K562 (cell line): Measurements from ENCODE around the gene DACT3. TPM values are rescaled to one million over a fixed set of nuclear protein-coding genes. Genes with fewer than 3 reads are reported as not detected.

Experiments used
- ARHGAP35 ChIP-seq: fragments of 450-650 bp; IDR thresholded peaks from 2 replicates; pipeline ENCODE4 v1.6.1; 2018; ENCODE audit not compliant: partially characterized antibody
- CREB3 ChIP-seq: fragments of 450-650 bp; conservative IDR thresholded peaks from 2 replicates; pipeline ENCODE4 v1.6.1; 2016; ENCODE audit warnings: missing genetic modification characterization, low read depth, mild to moderate bottlenecking, missing compliant biosample characterization, moderate library complexity
- CTCFL ChIP-seq: IDR thresholded peaks from 2 replicates; pipeline ENCODE4 v1.6.1; 2011; ENCODE audit warnings: borderline replicate concordance, low read depth, mild to moderate bottlenecking, moderate library complexity, low read length; ENCODE audit not compliant: insufficient read depth, poor library complexity, severe bottlenecking
- DDX20 ChIP-seq: fragments of 450-650 bp; IDR thresholded peaks from 2 replicates; pipeline ENCODE4 v1.6.1; 2016; ENCODE audit warnings: missing genetic modification characterization, low read depth, mild to moderate bottlenecking, missing compliant biosample characterization, moderate library complexity
- FOXJ2 ChIP-seq: fragments of 200-800 bp; sonication (Bioruptor generic); IDR thresholded peaks from 2 replicates; pipeline ENCODE4 v1.6.1; 2016; ENCODE audit warnings: missing genetic modification characterization, missing compliant biosample characterization
- LCOR ChIP-seq: sonication (generic); formaldehyde crosslinking; IDR thresholded peaks from 2 replicates; pipeline ENCODE4 v1.8.0; 2022; ENCODE audit warnings: mild to moderate bottlenecking, missing genetic modification reagents
- MGA ChIP-seq: fragments of 450-650 bp; IDR thresholded peaks from 2 replicates; pipeline ENCODE4 v1.6.1; 2016; ENCODE audit warnings: mild to moderate bottlenecking, moderate library complexity
- NR3C1 ChIP-seq: sonication (generic); formaldehyde crosslinking; IDR thresholded peaks from 2 replicates; pipeline ENCODE4 v1.8.1; 2022; ENCODE audit warnings: missing genetic modification reagents
- RCOR1 ChIP-seq, 2 experiments: IDR thresholded peaks; 2 replicates each; pipeline ENCODE4 v1.6.1; 2012; ENCODE audit warnings: low read depth in 2 of 2, low read length in 2 of 2, borderline replicate concordance in 1 of 2, improper control_type of control experiment in 1 of 2
- SMAD4 ChIP-seq: fragments of 250-450 bp; sonication (Bioruptor Pico); conservative IDR thresholded peaks from 2 replicates; pipeline ENCODE4 v1.8.0; 2021; ENCODE audit warnings: inconsistent platforms, mild to moderate bottlenecking, moderate library complexity
- STAG1 ChIP-seq: sonication (generic); formaldehyde crosslinking; IDR thresholded peaks from 2 replicates; pipeline ENCODE4 v1.5.0; 2020; ENCODE audit warnings: missing genetic modification reagents, borderline replicate concordance
- ZNF23 ChIP-seq: fragments of 250-450 bp; sonication (Bioruptor Pico); IDR thresholded peaks from 2 replicates; pipeline ENCODE4 v1.4.0; 2020; ENCODE audit warnings: mild to moderate bottlenecking
- ZNF583 ChIP-seq: fragments of 250-450 bp; sonication (Bioruptor Pico); IDR thresholded peaks from 2 replicates; pipeline ENCODE4 v1.4.0; 2020
- polyA plus RNA-seq, 8 experiments: library from polyadenylated mRNA; depleted of rRNA in 4 of 8; stranded (reverse) in 5 of 8; unstranded in 3 of 8; fragments of >200 nt; fragmentation: Nextera tagmentation in 2 of 8; fragmentation: Illumina TruSeq in 1 of 8; extraction: Ambion mirVana in 2 of 8; extraction: Trizol in 1 of 8; gene quantifications; 2 replicates each; pipeline versions ENCODE4 v1.2.1 to v1.2.3, GENCODE V29; 2011 to 2014; ENCODE audit warnings: inconsistent platforms in 1 of 8, missing spikeins in 1 of 8
- total RNA-seq, 7 experiments: library from RNA; depleted of rRNA in 6 of 7; stranded (reverse); fragments of >200 nt in 6 of 7; fragmentation: Illumina TruSeq in 2 of 7; extraction: Trizol in 2 of 7; gene quantifications; 2 replicates each; pipeline versions ENCODE4 v1.2.1 to v1.2.3, GENCODE V29; 2011 to 2021; ENCODE audit warnings: low replicate concordance in 1 of 7

DACT3 gene
- total and polyA plus RNA-seq, 9 of the 15 experiments (the other 6 are each of a cell fraction or from before 2014, with no cell fraction given): 0.67 to 6.5 (median 3.5) TPM

- TF ChIP-seq MGA (no peak), NR3C1 (CRISPR knock-in tag) (no peak), DDX20 (tag) (no peak), LCOR (peak; percentile 65; the same call in 1 of the 2 replicates), CREB3 (tag) (no peak), ARHGAP35 (no peak), SMAD4 (no peak), RCOR1 (IDR thresholded peaks at IDR 0.05; ENCODE audit: borderline replicate concordance in 1 of 2, low read depth in 2 of 2, low read length in 2 of 2) (peak in 1 of 2 experiments; percentile 21; a peak in 1 of 4 replicates), CTCFL (peak; percentile 89), ZNF583 (CRISPR knock-in tag) (no peak), FOXJ2 (tag) (no peak), STAG1 (CRISPR knock-in tag) (no peak; the same call in 1 of the 2 replicates), ZNF23 (no peak)
These were observed 44.2 kb downstream of the DACT3 start (continued) for GRCh38 chr19:46616631-46617322.
